HL-60/S4 treated with phorbol 12-myristate 13-acetate at 8.2 ng/mL for 4 days and 3 days (cell line): ENCODE data around the gene FKBP4.

ENCODE experiments used
- in situ Hi-C: fragments of 300-500 bp; cut with MboI; formaldehyde crosslinking; loops from 2 replicates; pipeline ENCODE4 v1.15.0; 2022; ENCODE audit warnings: low sequenced_read_pairs

FKBP4 gene

DNA sequence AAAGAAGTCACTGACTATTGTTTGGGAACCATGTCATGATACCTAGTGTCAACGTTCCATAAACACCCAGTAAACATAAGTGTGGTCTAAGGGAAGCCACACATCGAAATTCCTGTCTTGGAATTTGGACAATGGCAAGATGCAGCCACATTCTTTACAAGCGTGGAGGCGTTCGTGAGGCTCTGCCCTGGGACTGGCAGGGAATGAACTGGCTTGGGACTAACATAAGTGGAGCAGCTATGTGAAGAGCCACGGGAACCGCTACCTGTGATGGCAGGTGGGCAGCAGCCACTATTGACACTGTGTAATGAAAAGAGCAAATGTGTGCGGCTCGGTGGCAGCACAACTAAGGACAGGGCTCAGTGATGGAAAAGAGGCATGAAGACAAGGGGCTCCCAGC lies 50.0 kb downstream of the FKBP4 start:
- in situ Hi-C loops: no loop called here

DNA sequence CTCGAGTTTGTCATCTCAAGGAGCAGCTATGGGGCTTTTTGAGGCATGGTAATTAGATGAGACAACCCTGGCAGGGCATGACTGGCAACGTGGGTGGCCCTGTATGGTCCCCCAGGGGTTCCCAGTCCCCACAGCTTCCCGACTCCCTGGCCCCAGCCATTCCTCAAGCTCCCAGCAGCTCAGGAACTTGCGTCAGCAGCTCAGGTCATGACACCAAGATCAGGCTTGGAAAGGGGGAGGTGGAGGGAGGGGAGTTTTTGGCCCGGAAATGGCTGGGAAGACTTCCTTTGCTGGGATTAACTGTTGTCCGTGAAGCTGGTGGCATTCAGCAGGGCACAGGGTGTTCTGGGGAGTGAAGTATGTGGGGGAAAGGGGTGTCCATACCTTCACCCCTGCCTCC lies 50.5 kb downstream of the FKBP4 start:
- in situ Hi-C loops: no loop called here

DNA sequence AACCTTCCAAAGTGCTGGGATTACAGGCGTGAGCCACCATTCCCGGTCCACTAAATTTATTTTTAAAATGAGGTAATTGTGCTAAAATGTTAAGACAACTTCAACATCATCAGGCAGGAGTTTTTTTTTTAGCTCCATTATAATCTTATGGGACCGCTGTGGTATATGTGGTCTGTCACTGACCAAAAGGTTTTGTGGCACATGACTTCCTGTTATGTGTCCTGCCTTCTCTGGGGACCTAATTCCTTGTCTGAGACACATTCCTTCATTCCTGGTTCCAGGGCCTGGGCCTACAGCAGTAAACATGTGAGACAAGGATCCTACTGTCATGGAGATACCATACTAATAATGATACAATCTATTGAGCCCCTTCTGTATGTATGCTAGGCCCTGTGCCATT lies 57.2 kb downstream of the FKBP4 start:
- in situ Hi-C loops: no loop called here

DNA sequence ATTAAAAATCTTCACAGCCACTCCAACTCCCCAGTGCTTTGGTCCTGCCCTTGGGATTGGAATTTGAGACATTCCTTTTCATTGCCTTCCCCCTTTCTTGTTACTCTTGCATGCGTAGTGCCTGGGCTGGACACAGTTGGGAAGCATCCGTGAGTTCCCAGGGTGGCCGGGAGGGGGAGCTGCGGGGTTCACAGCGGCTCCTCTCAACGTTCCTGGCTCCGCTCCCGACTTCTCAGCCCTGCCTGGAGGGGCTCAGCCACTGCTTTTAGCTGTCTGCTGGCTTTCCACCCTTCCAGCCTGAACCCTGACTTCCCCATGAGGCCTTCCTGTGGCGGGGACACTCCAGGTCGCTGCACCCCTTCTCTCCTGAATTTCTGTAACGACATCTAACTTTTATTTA lies 58.9 kb downstream of the FKBP4 start:
- in situ Hi-C loops: no loop called here
